ENCODE measurements around the gene NEK10.

NEK10 gene

DNA sequence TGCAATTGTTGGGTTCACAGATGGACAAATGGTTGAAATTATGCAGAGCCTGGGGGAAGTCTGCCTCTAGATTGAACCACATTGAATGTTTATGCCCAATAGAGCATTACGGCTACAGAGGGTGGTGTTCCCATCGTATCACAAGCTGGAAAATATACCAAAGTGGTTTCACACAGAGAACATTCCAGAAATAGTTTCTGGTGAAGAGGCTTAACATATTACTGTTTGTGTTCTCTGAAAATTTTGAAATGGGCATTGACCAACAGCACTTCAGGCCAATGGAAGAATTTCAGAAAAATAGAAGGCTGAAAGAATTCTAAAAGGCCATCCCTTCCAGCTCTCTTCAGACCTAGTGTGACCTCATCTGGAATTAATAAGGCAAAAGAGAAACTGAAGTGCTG lies 203.9 kb downstream of the NEK10 start:
- no peak for DNase-seq

DNA sequence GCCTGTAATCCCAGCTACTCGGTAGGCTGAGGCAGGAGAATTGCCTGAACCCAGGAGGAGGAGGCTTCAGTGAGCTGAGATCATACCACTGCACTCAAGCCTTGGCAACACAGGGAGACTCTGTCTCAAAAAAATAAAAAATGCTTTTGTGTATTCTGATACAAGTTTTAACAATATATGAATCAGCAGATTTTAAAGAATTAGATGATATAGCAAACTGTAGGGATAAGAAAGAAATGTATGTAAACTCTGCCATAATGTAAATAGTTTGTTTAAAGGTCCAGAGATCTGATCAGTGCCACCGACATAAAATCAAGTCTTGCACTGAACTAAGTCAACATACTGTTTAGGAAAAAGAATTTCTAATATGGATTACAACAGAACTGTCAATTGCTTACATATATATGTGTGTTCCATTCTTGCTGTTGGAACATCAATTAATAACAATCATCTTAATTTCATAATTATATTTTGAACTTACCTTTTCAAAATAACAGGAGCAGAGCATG lies 208.3 kb downstream of the NEK10 start:
- DNase-seq = no peak

DNA sequence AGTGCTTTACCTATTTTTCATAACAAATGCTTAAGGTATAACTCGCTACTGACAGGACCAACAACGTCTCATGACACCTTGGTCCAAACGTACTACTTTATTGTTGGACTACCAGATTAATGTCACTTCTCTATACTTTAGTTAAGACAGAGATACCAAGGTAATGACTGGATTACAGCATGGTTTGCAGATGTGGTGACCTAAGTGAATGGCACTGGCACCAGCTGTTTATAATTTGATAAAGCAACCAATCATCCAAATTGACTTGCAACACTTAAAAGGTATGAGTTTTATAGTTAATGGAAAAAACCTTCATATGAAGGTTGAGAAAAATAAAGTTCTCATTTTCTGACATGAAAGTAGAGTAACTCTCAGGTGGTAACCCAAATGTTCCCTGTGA lies 209.0 kb downstream of the NEK10 start:
- no peak for DNase-seq

DNA sequence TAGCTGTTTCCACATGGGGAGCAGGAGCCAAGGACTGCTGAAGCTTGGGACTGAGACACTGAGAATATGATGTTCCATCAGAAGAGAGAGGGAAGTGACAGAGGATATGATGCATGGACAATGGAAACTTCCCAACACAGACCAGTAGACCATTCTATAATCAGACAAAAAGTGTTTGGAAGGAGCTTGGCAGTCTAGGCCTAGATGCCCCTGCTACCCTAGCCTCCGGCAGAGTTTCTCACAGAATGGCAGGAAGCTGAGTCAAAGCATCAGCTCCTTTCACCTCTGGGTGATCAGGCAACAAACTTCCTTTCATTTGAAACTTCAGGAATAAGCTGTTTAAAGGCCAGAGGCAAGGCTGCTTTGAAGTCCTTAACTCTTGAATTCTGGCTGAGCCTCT lies 222.0 kb downstream of the NEK10 start:
- no peak for DNase-seq

DNA sequence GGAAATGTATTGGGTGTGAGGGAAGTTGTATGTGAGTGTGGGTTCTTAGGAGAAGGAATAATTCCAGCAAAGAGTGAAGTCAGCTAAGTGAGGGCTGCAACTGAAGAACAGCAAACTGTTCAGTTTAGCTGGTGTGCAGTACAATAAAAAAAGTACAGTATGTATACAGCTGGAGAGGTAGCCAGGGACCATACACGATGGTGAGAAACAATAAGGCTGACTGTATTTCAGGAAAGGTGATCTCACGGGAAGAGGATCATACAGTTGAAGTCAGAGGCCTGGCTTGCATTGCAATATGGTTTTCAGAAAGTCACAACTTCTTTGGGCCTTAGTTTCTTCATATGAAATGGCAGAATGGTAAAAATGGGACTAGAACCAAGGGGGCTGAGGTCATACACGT lies 222.4 kb downstream of the NEK10 start:
- DNase-seq = no peak

DNA sequence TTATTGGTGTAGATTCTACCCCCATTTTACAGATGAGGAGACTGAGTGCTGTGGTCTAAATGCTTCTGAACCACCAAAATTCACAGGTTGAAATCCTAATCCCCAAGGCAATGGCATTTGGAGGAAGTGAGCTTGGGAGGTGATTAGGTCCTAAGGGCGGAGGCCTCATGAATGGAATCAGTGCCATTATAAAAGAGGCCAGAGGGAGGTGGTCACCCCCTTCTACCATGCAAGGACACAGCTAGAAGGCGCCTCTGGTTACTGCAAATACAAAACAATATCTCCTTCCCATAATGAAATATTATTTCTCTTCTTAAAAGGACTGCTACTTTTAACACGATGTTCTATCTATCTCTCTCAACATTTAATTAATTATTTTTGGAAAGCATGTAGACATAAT lies 223.5 kb downstream of the NEK10 start:
- no peak for DNase-seq

DNA sequence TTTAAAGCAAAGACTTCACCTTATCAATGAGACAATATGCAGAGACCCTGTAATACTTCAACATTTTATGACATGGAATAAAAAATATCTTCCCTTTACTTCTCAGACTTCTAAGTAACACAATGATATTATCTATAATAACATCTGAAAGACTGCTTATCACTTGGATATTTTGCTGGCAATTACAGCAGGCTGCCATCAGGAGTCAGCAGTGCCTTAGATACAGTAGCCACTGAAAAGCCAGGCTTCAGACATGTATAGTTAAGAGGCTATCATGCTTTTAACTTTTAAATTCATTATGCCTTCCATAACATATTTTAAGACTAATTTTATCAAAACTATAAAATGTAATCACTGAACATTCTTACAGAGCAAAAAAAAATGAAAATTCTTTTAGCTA lies 227.5 kb downstream of the NEK10 start:
- no peak for DNase-seq

DNA sequence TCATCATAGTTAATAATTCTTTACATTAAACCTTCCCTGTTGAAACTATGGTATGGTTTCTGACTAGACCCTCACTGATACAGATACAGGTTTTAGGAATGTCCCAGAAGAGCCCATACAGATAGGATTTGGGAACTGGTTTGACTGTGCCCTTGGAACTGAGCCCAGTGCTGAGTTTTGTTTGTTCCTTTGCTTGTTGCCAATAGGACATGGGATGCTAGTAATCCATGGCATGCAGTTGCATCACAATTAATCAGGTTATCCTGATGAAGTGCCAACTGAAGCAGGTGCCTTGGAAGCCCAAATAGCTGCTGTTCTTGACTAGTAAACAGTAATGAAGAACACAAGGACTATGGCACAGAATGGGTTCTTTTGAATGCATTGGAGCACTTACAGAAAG lies 230.6 kb downstream of the NEK10 start:
- no peak for DNase-seq

DNA sequence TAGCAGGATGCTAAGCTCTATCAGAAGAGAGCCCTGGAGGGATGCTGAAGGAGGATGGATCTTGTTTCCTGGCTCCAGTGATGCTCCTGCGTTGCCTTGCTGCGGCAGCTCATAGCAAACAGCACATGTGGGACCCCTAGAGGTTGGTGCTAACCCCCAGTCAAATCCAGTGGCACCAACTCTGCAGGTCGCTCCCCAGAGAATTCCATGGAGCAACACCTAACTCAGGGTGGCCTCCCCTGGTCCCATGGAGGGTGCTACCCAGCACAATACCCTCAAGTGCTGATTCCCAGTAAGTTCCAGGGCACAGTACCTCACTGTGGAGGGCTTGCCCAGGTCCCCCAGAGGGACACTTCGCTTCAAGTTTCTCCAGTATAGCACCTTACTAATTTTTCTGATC lies 231.2 kb downstream of the NEK10 start:
- DNase-seq = no peak

DNA sequence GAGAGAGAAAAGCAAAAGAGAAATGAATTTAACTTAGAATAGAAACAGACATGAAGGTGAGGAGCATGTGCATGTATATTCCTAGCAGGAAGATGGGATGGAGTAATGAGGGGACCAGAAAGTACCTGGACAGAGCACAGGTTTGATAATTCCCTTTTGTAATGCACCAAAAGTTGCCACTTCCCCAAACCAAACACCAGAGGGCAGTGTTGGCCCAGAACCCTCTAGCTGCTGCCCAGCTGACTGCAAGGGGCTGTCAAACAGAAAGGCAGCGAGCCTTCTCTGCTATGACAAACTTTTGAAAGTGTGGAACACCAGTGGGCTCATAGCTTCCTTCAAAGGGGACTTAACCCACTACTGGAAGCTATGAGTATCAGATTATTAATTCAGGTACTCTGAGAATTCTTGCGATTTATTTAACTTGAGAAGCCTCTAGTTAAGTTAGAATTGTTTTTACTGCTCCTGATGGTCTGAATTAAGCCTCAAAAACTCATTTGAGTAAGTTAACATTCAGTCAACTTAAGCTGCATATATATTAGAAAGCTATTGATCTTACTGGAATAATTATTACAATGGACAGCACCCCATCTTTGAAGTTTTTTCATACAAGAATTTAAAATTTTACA lies 234.9 kb downstream of the NEK10 start:
- DNase-seq = peak; percentile 0

DNA sequence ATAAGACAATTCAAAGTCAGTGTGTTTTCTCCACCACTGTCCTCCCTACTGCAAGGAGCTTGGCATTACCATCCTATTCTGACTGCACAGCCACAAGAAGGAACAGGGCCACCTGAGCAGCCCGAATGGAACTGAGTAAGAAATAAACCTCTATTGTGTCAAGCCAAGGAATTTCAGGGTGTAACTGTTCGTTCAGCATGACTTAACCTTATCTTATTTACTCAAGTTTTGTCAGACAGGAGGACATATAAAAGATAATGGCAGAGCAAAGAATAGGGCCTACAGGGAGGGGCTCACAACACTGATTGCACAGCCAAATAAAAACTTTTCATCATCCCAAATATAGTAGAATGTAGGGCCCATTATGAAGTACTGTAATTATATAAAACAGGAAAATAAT lies 236.1 kb downstream of the NEK10 start:
- no peak for DNase-seq

DNA sequence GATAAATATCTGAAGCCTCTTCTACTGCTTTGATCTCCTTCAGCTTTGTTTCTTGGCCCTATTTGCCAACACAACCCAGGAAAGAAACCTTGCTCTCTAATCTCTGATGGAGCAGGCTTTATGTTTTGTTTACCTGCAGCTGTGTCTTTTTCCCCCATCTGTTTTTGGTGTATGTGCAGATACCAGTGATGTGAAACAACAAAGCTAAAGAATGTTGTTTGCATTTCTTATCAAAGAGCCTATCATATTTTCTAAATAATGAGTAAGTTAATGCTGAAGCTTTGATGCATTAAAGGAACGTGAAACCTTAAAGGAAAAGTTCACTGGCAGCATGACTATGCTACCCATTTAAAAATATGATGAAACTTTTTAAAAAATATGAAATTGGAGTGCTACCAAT lies 238.4 kb downstream of the NEK10 start:
- no peak for DNase-seq

DNA sequence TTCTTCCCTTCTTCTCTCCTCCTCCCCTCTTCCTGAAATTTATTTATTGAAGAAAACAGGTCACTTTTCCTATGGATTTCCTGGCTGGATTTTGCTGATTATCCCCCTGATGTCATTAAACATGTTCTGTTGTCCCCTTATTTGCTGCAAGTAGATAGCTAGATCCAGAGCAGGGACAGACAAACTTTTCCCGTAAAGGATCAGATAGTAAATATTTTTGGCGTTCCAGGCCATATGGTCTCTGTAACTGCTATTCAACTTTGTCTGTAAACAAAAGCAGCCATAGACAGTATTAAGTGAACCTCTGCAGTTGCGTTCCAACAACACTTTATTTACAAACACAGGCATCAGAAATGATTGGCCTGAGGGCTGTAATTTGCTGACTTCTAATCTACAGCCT lies 241.3 kb downstream of the NEK10 start:
- no peak for DNase-seq

DNA sequence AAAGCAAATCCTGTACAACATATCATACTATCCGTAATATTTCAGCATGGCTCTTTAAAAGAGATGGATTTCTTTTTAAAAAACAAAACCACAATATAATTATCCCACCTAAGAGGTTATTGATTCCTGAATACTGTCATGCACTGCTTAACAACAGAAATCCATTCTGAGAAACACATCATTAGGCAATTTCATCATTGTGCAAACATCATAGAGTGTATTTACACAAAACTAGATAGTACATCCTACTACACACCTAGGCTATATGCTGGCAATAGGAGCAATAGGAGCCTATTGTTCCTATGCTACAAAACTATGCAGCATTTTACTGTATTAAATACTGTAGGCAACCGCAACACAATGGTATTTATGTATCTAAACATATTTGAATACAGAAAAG lies 242.0 kb downstream of the NEK10 start:
- DNase-seq = no peak

DNA sequence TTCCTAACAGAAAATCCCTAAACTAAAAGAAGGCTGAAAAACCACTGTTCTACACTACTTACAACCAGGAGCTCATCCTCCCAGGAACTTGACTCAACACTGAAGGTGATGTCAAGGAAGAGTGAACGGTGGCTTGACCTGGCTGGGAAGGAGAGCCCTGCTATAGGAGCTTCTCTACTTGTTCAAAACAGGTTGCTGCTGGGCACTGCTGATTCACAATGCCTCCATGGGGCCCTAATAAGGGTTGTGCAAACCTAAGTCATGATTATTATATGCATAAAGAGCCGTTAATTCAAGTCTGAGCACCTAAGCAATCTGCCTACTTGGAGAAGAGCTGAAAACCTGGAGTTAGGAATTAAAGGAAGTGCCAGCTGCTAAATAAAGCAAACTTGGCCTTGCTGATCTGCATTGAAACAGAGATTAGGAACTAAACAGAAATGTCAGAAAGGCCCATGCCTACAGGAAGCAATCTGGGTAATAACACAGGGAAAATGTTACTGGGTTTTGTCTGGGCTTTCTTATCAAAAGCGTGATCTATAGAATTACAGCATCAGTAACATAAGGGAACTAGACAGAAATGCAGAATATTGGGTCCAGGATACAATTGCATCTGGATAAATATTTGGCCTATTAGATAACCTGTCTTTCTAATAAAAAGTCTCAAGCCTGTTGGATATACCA lies 243.2 kb downstream of the NEK10 start:
- DNase-seq = no peak

DNA sequence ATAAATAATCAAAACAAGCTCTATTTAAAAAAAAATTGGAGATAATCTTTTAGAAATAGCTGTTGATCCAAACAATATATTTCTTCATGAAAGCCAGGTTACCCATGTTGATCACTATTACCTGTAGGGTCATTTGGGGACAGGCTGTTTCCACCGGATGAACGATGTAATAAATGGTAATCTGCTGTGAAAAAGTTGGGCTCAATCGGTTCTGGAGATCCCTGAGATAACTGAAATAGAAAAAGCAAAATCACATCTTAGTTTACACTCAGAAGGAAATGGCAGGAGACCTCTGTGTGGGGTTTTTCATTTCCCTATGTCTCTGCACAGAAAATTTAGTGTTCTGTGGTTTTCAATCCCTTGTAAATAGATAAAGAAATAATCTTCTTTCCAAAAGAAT lies 249.5 kb downstream of the NEK10 start:
- DNase-seq = no peak

DNA sequence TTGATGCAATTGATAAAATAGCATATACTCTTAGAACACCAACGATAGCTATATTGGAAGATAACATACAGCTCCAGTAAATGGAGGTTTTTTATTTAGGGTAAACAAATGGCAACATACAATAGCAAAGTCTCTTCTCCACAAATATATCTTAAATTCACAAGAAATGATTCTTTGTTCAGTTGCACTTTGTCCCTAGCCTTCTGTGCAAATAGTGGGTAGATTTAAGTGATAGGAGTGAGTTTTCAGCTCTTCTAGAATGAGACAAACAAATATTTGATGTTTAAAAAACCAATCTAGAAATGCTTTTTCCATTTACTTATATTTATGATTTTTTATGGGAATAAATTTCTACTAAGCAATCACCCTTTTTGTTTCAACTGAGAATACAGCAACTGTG lies 253.8 kb downstream of the NEK10 start:
- DNase-seq = no peak

DNA sequence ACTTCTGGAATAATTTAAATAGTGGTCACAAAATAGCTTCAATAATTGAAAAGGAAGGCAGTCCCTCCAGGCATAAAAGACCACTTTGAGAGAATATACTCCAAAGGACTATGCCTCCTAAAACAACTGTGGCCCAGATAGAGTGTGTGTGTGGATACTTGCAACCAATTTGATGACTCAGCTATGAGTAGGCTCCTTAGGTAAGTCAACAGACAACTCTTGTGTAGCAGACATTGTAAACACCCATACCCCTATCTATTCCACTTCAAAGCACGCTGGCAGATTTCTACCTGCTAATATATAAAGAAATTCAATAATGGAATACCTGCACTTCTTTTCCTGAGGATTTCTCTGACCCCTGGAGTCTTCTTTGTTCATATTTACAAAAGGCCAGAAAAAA lies 254.5 kb downstream of the NEK10 start:
- DNase-seq = no peak

DNA sequence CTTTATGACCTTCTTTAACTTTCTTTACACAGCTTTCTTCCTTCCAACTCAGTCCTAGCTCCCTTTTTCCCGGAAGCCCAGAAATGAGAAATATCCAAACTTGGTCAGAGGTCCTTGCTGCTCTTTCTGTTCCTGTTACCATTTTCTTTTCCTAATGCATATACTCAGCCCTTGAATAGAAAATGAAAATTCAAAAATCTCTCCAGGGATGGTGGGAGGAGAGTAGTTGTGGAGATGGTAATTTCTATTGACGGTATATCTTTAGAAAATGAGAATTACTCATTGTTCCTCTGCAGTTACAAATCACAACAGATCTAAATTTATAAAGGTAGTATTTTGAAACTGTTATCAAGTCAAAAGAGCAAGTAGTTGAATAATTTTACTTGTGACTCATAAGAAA lies 255.1 kb downstream of the NEK10 start:
- no peak for DNase-seq

DNA sequence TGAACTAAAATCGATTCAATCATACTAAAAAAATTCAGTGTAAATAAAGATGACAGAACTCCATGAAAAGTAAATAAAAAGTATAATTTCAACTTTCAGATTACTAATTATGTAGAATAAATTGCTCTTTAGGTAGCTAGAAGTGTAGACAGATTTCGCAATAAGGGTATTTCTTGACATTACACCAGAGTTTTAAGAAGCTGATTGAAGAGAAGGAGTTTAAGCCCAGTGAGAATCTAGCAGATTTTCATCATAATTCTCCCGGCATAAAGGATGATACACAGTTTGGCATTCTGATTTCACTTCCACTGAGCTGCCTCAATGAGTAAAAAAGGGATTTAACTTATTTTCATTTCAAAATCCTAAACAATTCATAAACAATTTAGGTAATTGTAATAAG lies 259.2 kb downstream of the NEK10 start:
- no peak for DNase-seq

DNA sequence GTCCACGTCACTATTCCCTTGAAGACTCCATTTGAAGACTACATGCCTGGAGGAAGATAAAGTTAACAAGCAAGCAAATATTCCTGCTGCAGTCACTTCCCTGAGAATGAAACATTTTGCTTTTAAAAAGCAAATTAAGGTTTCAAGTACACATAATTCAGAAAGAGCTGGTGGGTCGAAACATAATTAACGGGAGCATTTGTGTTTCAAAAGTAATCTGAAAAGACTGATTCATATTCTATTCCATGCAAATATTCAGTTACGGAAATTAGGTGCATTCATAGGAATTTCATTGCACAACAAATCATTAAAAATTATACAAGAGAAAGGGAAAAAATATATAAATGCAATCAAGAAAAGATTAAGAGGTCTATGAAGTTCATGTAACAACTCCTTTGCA lies 260.9 kb downstream of the NEK10 start:
- DNase-seq = no peak

DNA sequence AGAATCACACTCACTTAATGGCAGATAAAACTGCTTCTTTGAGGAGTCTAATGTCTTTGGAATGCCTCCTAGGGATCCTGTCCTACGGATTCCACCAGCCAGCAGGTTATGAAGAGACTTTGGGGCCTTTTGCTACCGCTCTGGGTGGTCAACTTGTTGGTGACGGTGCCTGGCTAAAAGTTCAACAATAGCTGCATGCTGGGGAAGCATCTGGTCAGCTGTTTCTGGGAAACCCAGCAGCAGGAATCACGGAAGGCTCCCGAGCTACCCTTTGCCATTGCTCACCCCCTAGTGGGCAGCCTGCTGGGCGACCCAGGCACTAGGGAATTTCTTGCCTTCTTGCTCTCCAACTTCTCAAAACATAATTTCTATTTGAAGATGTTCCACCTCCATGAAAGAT lies 263.3 kb downstream of the NEK10 start:
- DNase-seq = no peak

DNA sequence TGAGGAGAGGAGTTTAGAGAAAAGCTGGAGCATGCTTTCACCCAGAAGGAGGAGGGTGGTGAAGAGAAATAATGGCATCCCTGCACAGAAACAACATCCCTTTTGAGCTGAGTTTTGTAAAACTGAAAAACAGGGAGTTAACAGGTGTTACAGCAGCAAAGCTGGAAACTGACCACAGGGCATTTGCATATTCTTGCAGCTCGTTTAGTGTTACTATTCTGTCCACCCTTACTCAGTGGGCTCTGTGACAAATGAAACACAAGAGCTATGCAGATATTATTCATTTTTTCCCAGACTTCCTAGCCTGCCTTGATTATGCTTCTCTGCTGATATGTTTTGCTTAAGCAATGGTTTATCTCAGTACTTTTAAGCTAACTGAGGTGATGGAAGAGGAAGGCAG lies 272.0 kb downstream of the NEK10 start:
- no peak for DNase-seq

DNA sequence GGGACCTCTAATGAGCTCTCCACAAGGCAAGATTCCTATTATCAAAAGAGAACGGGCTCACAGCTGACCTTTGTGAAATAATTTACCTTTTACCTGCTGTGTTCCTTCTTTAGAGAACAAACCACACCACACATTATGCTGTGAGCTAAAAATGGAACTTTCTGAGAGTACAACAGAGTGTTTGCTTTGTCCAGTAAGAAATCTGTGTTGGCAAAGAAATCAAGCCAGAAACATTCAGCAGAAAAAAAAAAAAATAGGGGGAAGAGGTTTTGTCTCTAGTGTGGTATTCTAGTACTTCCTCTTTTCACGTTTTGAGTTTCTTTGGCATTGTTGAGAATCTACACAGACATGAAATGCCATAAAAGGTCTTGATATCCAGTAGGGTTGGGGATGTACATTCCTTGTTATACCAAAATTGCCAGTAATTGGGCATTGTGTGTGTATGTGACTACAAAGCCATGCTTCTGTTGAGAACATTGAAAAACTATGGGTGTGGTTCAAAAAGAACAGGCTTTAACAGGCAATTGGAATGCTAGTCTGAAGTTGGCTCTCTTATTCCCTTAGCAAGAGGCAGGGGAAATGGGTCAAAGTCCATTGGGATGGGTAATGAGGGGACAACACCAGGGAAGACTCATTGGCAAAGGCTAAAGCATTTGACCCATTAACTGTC lies 273.5 kb downstream of the NEK10 start:
- no peak for DNase-seq

DNA sequence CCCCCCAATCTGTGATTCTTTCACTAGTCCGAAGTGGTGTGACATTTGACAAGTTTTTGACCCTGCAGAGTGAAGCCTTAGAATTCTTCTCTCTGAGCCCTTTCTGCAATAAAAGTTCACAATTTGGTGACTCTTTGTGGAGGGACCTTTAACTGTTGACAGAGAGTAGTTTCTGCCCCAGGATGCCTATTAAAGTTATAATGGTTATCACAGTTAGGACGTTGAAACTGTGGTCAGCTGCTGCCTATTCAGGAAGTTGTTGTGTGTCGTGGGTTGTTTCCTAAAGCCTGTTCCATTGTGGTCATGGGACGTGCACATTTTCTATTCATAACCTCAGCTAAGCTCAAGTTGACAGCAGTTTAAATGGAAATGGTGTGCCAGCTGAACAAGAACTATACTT lies 274.5 kb downstream of the NEK10 start:
- no peak for DNase-seq

Data from NCI-H2171 (cell line).